ENCODE data around the gene ZNF827.
"Not testable (repeated sequence)": the region's sequence is repeated elsewhere in the genome, so short reads cannot be mapped to it uniquely, and the experiment has no call there.

ZNF827 gene

DNA sequence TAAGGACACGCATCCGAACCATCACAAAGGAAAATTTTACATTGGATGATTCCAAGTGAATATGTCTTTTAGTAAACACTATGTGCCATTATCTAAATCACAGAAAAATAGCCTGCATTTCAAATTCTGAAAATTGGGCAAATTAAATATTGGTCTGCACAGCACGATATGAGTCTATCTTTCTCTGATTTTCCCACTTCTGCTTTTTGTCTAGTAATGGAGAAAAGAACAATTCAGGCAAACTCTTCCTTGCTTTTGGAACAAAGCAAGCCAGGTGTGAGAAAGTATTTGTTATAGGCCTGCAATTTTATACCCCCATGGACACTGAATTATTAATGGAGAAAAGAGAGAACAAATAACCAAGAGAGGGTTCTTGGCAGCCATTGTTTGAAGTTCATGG, 97.8 kb downstream of the ZNF827 start:
- Histone ChIP-seq H3K27ac (ENCODE audit: low read depth, low read length) (no peak overlapping the region), H3K4me2 (ENCODE audit: low read length) (no peak overlapping the region)

GRCh38 chr4:145840162-145840768, 98.4 kb downstream of the ZNF827 start:
- Histone ChIP-seq H3K9me2 (replicated peaks; ENCODE audit: control insufficient read depth, low read length) (no peaks in the 10 kb centered on the region), H3K4me1 (ENCODE audit: control insufficient read depth, low read length) (0 out of 2 replicates have a peak, but pooled peaks cover 2% of the 10 kb centered on the region), H3K27ac (ENCODE audit: low read depth, low read length) (no peak overlapping the region), H3F3A (ENCODE audit: control insufficient read depth, insufficient read depth) (peaks cover 3% of the 10 kb centered on the region; the same call in 1 of the 2 replicates), H3K27me3 (ENCODE audit: control insufficient read depth, low read length) (no peaks in the 10 kb centered on the region), H3K4me2 (ENCODE audit: low read length) (no peak overlapping the region), H3K9me3 (ENCODE audit: control insufficient read depth, insufficient read depth, low read length) (no peaks in the 10 kb centered on the region), H3K79me2 (ENCODE audit: control insufficient read depth, low read length) (no peaks in the 10 kb centered on the region), H4K20me1 (ENCODE audit: control insufficient read depth, insufficient read depth, low read depth, low read length) (no peaks in the 10 kb centered on the region), H3K36me3 (ENCODE audit: control insufficient read depth, low read length) (peaks cover 37% of the 10 kb centered on the region), H3K4me3 (ENCODE audit: low read length) (no peak overlapping the region)
- TF ChIP-seq, protein P1, sequence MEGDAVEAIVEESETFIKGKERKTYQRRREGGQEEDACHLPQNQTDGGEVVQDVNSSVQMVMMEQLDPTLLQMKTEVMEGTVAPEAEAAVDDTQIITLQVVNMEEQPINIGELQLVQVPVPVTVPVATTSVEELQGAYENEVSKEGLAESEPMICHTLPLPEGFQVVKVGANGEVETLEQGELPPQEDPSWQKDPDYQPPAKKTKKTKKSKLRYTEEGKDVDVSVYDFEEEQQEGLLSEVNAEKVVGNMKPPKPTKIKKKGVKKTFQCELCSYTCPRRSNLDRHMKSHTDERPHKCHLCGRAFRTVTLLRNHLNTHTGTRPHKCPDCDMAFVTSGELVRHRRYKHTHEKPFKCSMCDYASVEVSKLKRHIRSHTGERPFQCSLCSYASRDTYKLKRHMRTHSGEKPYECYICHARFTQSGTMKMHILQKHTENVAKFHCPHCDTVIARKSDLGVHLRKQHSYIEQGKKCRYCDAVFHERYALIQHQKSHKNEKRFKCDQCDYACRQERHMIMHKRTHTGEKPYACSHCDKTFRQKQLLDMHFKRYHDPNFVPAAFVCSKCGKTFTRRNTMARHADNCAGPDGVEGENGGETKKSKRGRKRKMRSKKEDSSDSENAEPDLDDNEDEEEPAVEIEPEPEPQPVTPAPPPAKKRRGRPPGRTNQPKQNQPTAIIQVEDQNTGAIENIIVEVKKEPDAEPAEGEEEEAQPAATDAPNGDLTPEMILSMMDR (IDR thresholded peaks at IDR 0.05; ENCODE audit: low read depth, low read length, poor library complexity, severe bottlenecking) = peak; percentile 68
- TF ChIP-seq EZH2phosphoT487 (IDR thresholded peaks at IDR 0.05; ENCODE audit: borderline replicate concordance, low read length) = no peak

More for the DNA sequence above, 97.8 kb downstream of the ZNF827 start:
- Histone ChIP-seq H3F3A (ENCODE audit: control insufficient read depth, insufficient read depth) (peaks cover 3% of the 10 kb centered on the region; the same call in 1 of the 2 replicates), H3K9me2 (replicated peaks; ENCODE audit: control insufficient read depth, low read length) (no peaks in the 10 kb centered on the region), H3K27me3 (ENCODE audit: control insufficient read depth, low read length) (no peaks in the 10 kb centered on the region), H3K4me3 (ENCODE audit: low read length) (no peak overlapping the region), H4K20me1 (ENCODE audit: control insufficient read depth, insufficient read depth, low read depth, low read length) (no peaks in the 10 kb centered on the region), H3K4me1 (ENCODE audit: control insufficient read depth, low read length) (0 out of 2 replicates have a peak, but pooled peaks cover 2% of the 10 kb centered on the region), H3K36me3 (ENCODE audit: control insufficient read depth, low read length) (peaks cover 41% of the 10 kb centered on the region), H3K79me2 (ENCODE audit: control insufficient read depth, low read length) (no peaks in the 10 kb centered on the region), H3K9me3 (ENCODE audit: control insufficient read depth, insufficient read depth, low read length) (no peaks in the 10 kb centered on the region)
- TF ChIP-seq, protein P1 (IDR thresholded peaks at IDR 0.05; ENCODE audit: low read depth, low read length, poor library complexity, severe bottlenecking) = no peak
- TF ChIP-seq EZH2phosphoT487 (IDR thresholded peaks at IDR 0.05; ENCODE audit: borderline replicate concordance, low read length) = no peak

DNA sequence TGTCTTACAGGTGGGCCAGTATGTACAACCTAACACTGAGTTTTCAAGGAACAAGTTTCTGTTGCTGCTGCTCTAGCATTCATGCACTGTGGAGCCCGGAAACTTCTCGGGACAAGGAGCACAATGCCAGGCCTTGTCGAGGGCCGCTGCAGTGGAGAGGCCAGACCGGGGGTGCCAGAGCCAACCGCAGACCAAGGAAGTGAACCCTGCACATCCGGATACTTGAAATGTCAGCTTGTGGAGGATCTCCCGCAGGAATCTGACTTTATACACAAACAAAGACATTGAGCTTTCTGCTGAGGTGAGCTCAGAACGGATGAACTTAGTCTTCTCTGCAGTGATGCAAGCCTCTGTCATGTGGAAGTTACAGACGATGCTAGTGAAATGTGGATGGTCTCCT, 99.5 kb downstream of the ZNF827 start:
- H3K27ac ChIP-seq (ENCODE audit: low read depth, low read length) = no peak overlapping the region
- TF ChIP-seq, protein P1 (IDR thresholded peaks at IDR 0.05; ENCODE audit: low read depth, low read length, poor library complexity, severe bottlenecking) = no peak
- no peak for TF ChIP-seq EZH2phosphoT487 (IDR thresholded peaks at IDR 0.05; ENCODE audit: borderline replicate concordance, low read length)
- no peaks in the 10 kb centered on the region for H3K79me2 ChIP-seq (ENCODE audit: control insufficient read depth, low read length)
- no peaks in the 10 kb centered on the region for H3K27me3 ChIP-seq (ENCODE audit: control insufficient read depth, low read length)
- no peak overlapping the region for H3K4me3 ChIP-seq (ENCODE audit: low read length)
- H3K4me2 ChIP-seq (ENCODE audit: low read length) = no peak overlapping the region
- H4K20me1 ChIP-seq (ENCODE audit: control insufficient read depth, insufficient read depth, low read depth, low read length) = no peaks in the 10 kb centered on the region
- 0 out of 2 replicates have a peak, but pooled peaks cover 2% of the 10 kb centered on the region for H3K4me1 ChIP-seq (ENCODE audit: control insufficient read depth, low read length)
- no peaks in the 10 kb centered on the region for H3K9me3 ChIP-seq (ENCODE audit: control insufficient read depth, insufficient read depth, low read length)
- peaks cover 31% of the 10 kb centered on the region for H3K36me3 ChIP-seq (ENCODE audit: control insufficient read depth, low read length)
- H3K9me2 ChIP-seq (replicated peaks; ENCODE audit: control insufficient read depth, low read length) = no peaks in the 10 kb centered on the region
- H3F3A ChIP-seq (ENCODE audit: control insufficient read depth, insufficient read depth) = peaks cover 3% of the 10 kb centered on the region; the same call in 1 of the 2 replicates

- H3K9me3 ChIP-seq (ENCODE audit: control insufficient read depth, insufficient read depth, low read length); H3K9me2 ChIP-seq (replicated peaks; ENCODE audit: control insufficient read depth, low read length): not testable (repeated sequence)
Observed at GRCh38 chr4:145832384-145832783, 106.2 kb downstream of the ZNF827 start.

More at GRCh38 chr4:145832384-145832783, 106.2 kb downstream of the ZNF827 start:
- H3F3A ChIP-seq (ENCODE audit: control insufficient read depth, insufficient read depth); H3K4me2 ChIP-seq (ENCODE audit: low read length); H3K27me3 ChIP-seq (ENCODE audit: control insufficient read depth, low read length); H4K20me1 ChIP-seq (ENCODE audit: control insufficient read depth, insufficient read depth, low read depth, low read length); H3K4me3 ChIP-seq (ENCODE audit: low read length); H3K27ac ChIP-seq (ENCODE audit: low read depth, low read length); H3K79me2 ChIP-seq (ENCODE audit: control insufficient read depth, low read length): not testable (repeated sequence)
- Histone ChIP-seq H3K36me3 (ENCODE audit: control insufficient read depth, low read length) (peaks cover 32% of the 10 kb centered on the region), H3K4me1 (ENCODE audit: control insufficient read depth, low read length) (peaks cover 21% of the 10 kb centered on the region)
